Adrenal gland (tissue), 5 donors: ENCODE data around the gene GRIA2.

Experiments
- POLR2A ChIP-seq, 2 donors: fragments of 450-650 bp; IDR thresholded peaks; one replicate each; pipeline ENCODE4 v1.6.1; 2017; ENCODE audit warnings: antibody characterized with exemption in 2 of 2, mild to moderate bottlenecking in 2 of 2, moderate library complexity in 1 of 2
- TF ChIP-seq, protein P1 (sequence below), 6 experiments: fragments of 450-650 bp in 4 of 6; fragments of 200-600 bp in 2 of 6; sonication (generic) in 1 of 6; IDR thresholded peaks; 1 replicate in 5 of 6; 2 replicates in 1 of 6; pipeline versions ENCODE4 v1.5.1 to v1.8.0; 2016 to 2021; ENCODE audit warnings: antibody characterized with exemption in 6 of 6, mild to moderate bottlenecking in 2 of 6, moderate library complexity in 1 of 6
- donor health status: DM: no; HTN: no; CAD: no.

- TF ChIP-seq, protein P1, sequence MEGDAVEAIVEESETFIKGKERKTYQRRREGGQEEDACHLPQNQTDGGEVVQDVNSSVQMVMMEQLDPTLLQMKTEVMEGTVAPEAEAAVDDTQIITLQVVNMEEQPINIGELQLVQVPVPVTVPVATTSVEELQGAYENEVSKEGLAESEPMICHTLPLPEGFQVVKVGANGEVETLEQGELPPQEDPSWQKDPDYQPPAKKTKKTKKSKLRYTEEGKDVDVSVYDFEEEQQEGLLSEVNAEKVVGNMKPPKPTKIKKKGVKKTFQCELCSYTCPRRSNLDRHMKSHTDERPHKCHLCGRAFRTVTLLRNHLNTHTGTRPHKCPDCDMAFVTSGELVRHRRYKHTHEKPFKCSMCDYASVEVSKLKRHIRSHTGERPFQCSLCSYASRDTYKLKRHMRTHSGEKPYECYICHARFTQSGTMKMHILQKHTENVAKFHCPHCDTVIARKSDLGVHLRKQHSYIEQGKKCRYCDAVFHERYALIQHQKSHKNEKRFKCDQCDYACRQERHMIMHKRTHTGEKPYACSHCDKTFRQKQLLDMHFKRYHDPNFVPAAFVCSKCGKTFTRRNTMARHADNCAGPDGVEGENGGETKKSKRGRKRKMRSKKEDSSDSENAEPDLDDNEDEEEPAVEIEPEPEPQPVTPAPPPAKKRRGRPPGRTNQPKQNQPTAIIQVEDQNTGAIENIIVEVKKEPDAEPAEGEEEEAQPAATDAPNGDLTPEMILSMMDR (IDR thresholded peaks at IDR 0.05) = no peak
- no peak for TF ChIP-seq POLR2A (IDR thresholded peaks at IDR 0.05)
Measured at GRCh38 chr4:157231525-157231924, 11.0 kb downstream of the GRIA2 start.
